HL-60/S4 treated with phorbol 12-myristate 13-acetate at 8.2 ng/mL for 4 days and 3 days (cell line): Measurements from ENCODE around the gene SLC5A8.

ENCODE experiments used
- in situ Hi-C: fragments of 300-500 bp; cut with MboI; formaldehyde crosslinking; loops from 2 replicates; pipeline ENCODE4 v1.15.0; 2022; ENCODE audit warnings: low sequenced_read_pairs

Gene SLC5A8, protein sequence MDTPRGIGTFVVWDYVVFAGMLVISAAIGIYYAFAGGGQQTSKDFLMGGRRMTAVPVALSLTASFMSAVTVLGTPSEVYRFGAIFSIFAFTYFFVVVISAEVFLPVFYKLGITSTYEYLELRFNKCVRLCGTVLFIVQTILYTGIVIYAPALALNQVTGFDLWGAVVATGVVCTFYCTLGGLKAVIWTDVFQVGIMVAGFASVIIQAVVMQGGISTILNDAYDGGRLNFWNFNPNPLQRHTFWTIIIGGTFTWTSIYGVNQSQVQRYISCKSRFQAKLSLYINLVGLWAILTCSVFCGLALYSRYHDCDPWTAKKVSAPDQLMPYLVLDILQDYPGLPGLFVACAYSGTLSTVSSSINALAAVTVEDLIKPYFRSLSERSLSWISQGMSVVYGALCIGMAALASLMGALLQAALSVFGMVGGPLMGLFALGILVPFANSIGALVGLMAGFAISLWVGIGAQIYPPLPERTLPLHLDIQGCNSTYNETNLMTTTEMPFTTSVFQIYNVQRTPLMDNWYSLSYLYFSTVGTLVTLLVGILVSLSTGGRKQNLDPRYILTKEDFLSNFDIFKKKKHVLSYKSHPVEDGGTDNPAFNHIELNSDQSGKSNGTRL

GRCh38 chr12:101209319-101210302 lies at the start of gene SLC5A8:
Gene SLC5A8, minus strand, starts transcription at chr12:101210238. Its CDS starts 390 bp downstream, at chr12:101209848.
- in situ Hi-C loops = no loop called here

DNA sequence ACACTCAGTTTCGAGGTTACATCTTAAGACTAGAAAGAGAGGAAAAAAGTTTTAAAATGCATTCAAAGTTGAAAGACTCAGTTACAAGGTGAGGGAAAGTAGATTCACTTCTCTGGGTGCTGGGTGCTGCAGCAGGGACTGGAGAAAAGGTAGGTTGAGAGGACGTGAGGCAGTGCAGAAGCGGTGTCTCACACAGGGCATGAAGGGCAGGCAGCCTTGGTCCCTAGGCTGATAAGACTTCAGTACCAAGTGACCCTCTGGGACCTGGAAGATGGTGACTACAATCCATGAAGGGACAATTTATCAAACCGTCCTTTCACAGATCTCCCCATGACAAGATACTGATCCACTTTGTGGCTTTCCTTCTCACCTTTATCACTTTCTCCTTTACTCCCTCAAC lies 47.3 kb upstream of the SLC5A8 start:
- in situ Hi-C loops = no loop called here

- in situ Hi-C loops = no loop called here
Measured at GRCh38 chr12:101256266-101256665, 46.2 kb upstream of the SLC5A8 start.

DNA sequence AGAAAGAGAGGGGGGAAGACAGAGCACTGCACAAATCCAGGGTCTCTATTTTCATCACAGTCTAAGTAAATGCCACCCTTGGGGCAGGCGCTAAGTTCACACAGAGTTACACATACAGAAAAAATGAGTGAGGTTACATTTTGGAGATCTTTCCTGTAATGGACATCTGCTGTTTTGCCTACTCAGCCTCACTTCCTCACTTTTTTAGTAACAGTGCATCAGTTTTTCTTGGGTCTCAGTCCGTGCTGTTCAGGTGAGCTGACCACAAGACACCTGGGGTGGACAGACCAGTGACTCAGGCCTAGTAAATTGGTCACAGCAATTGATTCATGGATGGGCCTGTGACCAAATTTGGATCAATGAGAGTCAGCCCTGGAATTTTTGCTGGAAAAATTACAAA lies 33.6 kb upstream of the SLC5A8 start:
- in situ Hi-C loops = no loop called here

- in situ Hi-C loops = no loop called here
Measured at GRCh38 chr12:101243074-101243473, 33.0 kb upstream of the SLC5A8 start.

DNA sequence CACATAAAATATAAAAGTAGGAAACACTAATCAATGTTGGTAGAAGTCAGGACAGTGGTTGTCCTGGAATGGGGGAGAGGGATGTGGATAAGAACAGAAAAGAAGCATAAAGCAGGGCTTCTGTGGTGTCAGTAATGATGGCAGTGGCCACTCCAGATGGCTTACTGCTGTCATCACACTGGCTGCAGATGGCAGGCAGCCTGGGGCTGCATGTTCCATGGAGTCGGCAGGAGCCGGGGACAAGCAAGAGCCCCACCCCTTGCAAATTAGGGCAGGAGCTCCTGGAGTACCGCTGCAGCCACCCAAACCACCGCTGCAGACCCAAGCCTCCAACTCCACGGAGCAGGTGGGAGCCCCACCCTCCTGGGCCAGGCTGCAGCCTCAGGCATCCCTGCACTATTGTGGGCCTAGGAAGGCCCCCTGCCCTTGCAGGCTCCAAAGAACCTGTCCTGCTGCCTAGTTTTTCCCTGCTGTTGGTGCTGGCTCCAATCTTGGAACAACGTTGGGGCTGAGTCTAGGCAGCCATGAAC lies 28.8 kb upstream of the SLC5A8 start:
- in situ Hi-C loops = no loop called here

DNA sequence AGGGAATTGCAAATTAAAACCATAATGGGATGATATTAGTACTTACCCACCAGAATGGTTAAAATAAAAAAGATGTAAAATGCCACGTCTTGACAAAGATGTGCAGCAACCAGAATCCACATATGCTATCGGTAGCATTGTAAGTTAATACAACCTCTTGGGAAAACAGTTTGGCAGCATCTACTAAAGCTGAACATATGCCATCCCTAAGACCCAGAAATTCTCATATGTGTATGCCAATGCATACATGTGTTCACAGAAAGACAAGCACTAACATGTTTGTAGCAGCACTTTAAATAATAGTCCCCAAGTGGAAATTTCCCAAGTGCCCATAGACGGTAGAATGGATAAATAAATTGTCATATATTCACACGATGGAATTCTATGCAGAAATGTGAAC lies 28.3 kb upstream of the SLC5A8 start:
- in situ Hi-C loops = no loop called here

- in situ Hi-C loops = no loop called here
Measured at GRCh38 chr12:101235686-101236085, 25.6 kb upstream of the SLC5A8 start.

GRCh38 chr12:101231636-101232035 lies 21.6 kb upstream of the SLC5A8 start:
- in situ Hi-C loops = no loop called here

- in situ Hi-C loops = no loop called here
Measured at GRCh38 chr12:101230547-101230946, 20.5 kb upstream of the SLC5A8 start.

DNA sequence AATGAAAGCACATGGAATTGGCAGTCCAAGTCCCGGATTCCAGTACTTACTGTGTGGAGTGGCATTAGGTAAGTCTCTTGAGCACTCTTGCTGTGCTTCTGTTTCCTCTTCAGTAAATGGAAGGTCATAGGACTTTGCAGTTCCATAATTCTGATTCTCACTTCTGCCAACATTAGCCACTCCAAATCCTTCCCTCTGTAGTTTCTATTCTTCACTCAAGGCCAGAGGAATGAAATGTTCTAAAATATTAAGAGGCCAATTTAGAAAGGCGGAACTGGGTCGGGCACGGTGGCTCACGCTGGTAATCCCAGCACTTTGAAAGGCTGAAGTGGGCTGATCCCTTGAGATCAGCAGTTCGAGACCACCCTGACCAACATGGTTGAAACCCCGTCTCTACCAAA lies 19.8 kb upstream of the SLC5A8 start:
- in situ Hi-C loops = no loop called here

DNA sequence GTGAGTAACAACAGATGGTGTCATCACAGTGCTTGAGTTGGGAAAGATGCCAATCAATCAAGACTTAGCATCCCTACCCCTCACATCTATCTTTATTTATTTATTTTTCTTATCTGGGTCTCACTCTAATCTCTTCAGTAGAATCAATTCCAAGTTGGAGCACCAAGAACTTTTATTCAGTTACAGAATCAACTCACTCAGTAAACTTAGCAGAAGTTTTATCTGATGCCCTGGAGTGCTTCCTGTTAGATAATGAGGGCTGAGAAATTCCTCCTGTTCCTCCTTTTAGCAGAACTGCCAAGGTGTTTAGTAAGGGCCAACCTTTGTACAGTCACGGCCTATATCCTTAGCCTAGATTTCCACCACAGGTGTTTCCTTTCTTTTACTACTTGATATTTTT lies 11.3 kb upstream of the SLC5A8 start:
- in situ Hi-C loops = no loop called here

GRCh38 chr12:101216810-101217209 lies 6.8 kb upstream of the SLC5A8 start:
- in situ Hi-C loops = no loop called here

DNA sequence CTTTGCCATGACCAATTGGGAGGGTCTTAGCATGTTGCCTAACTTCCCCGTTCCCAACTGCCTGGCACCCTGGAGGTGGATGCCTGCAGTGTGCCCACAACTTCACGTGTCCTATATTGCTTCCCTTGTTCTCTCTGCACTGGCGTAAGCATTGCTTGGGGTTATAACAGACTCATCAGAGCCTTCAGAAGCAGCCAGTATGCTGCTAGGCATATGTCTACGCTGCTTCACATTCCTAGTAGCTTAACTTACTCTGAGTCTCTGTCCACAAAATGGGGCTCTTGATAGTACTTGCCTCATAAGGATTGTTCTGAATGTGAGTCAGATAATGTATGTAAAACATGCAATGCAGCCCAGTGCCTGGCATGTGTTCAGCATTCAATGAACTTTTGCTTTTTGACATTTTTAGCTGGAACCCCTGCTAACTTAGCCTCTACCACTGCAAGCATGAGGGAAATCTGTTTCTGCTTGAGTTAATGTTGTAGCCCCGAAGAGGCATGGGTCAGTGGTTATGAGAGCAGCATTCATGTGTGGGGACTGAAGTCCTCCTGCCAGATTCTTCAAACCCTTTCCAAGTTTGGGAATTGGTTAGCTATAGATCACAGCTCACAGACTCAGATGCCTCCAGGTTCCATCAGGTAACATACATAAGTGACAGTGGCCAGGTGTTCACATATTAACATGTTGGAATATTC lies 2.8 kb downstream of the SLC5A8 start:
- in situ Hi-C loops = no loop called here

- in situ Hi-C loops = no loop called here
Measured at GRCh38 chr12:101204602-101205304, 5.3 kb downstream of the SLC5A8 start.

GRCh38 chr12:101200824-101201223 lies 9.2 kb downstream of the SLC5A8 start:
- in situ Hi-C loops = no loop called here

DNA sequence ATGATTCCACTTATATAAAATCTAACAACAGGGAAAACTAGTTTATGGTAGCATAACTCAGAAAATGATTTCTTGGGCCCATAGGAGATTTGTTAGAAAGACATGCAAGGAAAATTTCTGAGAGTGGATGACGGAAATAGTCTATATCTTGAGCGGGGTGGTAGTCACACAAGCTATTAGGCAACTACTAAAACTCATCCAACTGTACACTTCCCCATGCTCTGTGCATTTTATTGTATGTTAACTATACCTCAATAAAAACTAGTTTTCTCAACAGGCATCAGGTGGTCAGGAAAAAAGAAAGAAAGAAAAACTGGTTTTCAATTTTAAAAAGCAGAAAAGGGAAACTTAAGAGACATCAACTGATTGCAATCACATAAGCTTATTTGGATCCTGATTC lies 9.9 kb downstream of the SLC5A8 start:
- in situ Hi-C loops = no loop called here

DNA sequence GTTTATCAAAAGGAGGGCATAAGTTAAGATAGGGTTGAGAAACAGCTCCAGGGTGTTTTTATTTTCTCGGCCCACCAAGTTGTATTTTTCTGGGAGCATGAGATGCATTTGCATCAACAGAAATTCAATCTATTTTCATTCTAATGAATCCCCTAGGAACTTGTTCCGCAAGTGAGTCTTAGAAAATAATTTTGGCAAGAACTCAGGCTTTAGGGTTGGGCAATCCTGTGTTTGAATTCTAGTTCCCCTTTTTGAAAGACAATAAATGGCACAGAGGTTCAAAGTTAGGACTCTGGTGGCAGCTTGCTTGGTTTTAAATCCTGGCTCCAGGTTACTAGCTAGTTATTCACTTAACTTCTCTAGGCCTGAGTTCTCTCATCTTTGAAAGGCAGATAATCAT lies 23.7 kb downstream of the SLC5A8 start:
- in situ Hi-C loops = no loop called here

- in situ Hi-C loops = no loop called here
Measured at GRCh38 chr12:101181776-101182175, 28.3 kb downstream of the SLC5A8 start.

GRCh38 chr12:101174541-101174940 lies 35.5 kb downstream of the SLC5A8 start:
- in situ Hi-C loops = no loop called here
